ENCODE measurements around the gene IQGAP3. TPM values are rescaled to one million over a fixed set of nuclear protein-coding genes. Genes with fewer than 3 reads are reported as not detected.

The IQGAP3 gene
- total and polyA plus RNA-seq, 2 experiments from 2014 or later = 11.9 to 31.8 TPM

- peaks cover 2% of the 10 kb centered on the region for H3K27me3 Mint-ChIP-seq (ENCODE audit: insufficient read depth, low read depth, poor library complexity)
- H3K36me3 Mint-ChIP-seq (ENCODE audit: low read depth) = no peaks in the 10 kb centered on the region
- Histone ChIP-seq H3K27me3 (ENCODE audit: insufficient read depth) (no peaks in the 10 kb centered on the region), H3K9me2 (ENCODE audit: insufficient read depth) (no peaks in the 10 kb centered on the region), H4K20me1 (replicated peaks; ENCODE audit: insufficient read depth) (no peaks in the 10 kb centered on the region), H3K4me1 (ENCODE audit: insufficient read depth) (no peaks in the 10 kb centered on the region), H3F3A (replicated peaks; ENCODE audit: low read depth) (no peaks in the 10 kb centered on the region), H3K4me2 (no peak overlapping the region), H3K79me2 (replicated peaks; ENCODE audit: insufficient read depth) (no peaks in the 10 kb centered on the region), H3K27ac (ENCODE audit: low read depth) (no peak overlapping the region), H3K4me3 (no peak overlapping the region), H3K36me3 (ENCODE audit: insufficient read depth) (no peaks in the 10 kb centered on the region), H2AFZ (no peak overlapping the region)
- TF ChIP-seq STAT1 (IDR thresholded peaks at IDR 0.05; ENCODE audit: unreplicated experiment) (no peak), POLR2AphosphoS5 (IDR thresholded peaks at IDR 0.05; ENCODE audit: low read depth) (no peak), ETS1 (IDR thresholded peaks at IDR 0.05) (no peak), CTCF (conservative IDR thresholded peaks at IDR 0.05; ENCODE audit: low read depth in 2 of 2) (no peak), JUNB (IDR thresholded peaks at IDR 0.05; ENCODE audit: unreplicated experiment) (no peak), EZH2phosphoT487 (IDR thresholded peaks at IDR 0.05; ENCODE audit: unreplicated experiment) (no peak), REST (IDR thresholded peaks at IDR 0.05; ENCODE audit: unreplicated experiment) (no peak), ZNF462 (CRISPR knock-in tag; IDR thresholded peaks at IDR 0.05) (no peak), CREB1 (CRISPR knock-in tag; IDR thresholded peaks at IDR 0.05; ENCODE audit: low read depth) (no peak), ZNF114 (CRISPR knock-in tag; IDR thresholded peaks at IDR 0.05) (no peak)
- no peaks in the 10 kb centered on the region for H3K9me3 Mint-ChIP-seq
- H3K27ac Mint-ChIP-seq = no peak overlapping the region
- DNase-seq (ENCODE audit: low spot score) (no peak), ATAC-seq (no peak)
- H3K4me3 Mint-ChIP-seq = no peak overlapping the region
- H3K4me1 Mint-ChIP-seq = no peaks in the 10 kb centered on the region
These were observed 54.6 kb downstream of the IQGAP3 start for GRCh38 chr1:156517748-156518147.

Measured in GM23338 (cell line).